GM21526 (cell line): ENCODE data around the gene MTHFS.

Experiments
- ATAC-seq: cut with Tn5 transposase; IDR thresholded peaks from one replicate; pipeline ENCODE4 v1.9.1; 2021; ENCODE audit warnings: moderate library complexity; ENCODE audit not compliant: unreplicated experiment, low FRiP score

MTHFS gene

DNA sequence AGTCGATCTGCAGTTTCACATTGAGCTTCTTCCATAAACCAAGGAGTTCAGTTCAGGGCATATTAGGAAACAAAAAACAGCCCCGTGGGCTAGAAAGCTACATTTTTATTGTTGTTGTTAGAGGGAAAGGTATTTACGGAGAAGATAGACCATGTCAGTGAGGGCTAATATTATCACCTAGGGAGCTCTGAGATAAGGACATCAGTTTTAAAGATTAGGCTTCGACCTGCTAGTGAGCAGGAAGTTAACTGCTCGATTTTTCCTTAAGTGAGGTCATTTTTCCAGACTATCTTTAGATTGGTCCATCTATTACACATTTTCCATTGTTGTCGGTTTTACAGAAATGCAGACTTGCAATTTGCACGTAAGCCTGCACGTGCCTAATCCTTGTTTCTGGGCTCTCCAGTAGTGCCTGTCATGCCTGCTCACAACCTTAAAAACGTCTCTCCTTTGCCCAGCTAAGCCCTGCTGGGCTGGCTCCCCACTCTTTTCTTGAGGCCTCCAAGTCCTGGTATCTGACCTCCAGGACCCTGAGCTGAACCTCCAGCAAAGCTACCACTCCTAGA is 72.6 kb downstream of the MTHFS start:
- no peak for ATAC-seq

DNA sequence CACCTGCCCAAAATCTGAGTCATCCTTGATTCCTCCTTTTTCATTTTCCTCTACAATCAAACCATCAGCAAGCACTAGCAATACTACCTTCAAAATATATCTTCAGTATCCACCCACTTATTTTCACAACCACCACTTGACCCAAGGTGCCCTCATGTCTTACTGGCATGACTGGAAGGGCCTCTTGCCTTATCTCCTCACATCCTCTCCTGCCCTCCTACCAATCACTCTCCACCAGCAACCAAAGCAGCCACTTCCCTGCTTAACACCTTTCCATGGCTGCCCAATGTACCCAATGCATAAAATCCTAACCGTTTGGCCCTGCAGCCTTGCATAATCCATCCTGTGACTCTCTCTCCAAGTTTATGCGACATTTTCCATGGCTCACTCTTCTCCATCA is 76.0 kb downstream of the MTHFS start:
- no peak for ATAC-seq

DNA sequence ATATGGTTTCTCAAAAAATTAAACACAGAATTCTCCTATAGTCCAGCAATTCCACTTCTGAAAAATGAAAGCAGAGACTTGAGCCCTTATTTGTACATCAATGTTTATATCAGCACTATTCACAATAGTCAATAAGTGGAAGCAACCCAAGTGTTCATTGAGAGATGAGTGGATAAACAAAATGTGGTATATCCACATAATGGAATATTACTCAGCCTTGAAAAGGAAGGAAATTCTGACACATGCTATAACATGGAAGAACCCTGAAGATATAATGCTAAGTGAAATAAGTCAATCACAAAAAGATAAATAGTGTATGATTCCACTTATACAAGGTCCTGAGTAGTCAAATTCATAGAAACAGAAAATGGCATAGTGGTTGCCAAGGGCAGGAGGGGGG is 76.6 kb downstream of the MTHFS start:
- ATAC-seq, result no peak

DNA sequence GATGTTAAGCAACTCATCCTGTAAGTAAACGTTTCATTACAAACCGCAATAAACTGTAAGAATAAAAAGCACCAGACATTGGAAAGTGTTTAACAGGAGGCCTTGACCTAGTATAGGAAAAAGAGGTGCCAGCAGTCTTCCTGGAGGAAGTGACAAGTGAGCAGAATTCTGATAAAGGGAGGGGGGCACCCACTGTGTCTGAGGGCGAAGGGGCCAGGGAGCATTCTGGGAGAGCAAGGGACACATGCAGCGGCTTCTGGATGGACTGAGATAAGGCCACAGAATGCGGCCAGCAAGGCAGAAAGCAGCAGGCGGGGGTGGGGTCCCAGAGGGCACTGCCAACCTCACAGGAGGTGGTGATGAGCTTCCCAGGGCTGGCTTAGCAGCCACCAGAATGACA is 80.2 kb downstream of the MTHFS start:
- no peak for ATAC-seq

DNA sequence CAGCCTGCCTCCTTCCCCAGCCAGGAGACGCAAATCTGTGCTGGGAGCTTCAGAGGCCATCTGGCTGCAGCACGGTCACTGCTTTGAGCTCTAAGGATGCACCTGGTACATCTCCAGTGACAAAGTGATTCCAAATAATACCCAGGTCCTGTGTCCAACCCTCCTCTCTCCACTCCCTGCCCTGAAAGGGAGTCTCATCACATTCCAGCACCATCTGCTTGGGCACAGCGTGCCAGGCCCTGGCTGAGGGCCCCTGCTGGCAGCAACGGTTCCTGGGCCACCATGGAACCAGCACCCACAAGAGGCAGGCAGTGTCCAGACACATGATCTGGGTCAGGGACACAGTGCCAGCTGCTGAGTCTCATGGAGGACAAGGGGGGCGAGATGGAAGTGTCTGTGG is 81.3 kb downstream of the MTHFS start:
- no peak for ATAC-seq

DNA sequence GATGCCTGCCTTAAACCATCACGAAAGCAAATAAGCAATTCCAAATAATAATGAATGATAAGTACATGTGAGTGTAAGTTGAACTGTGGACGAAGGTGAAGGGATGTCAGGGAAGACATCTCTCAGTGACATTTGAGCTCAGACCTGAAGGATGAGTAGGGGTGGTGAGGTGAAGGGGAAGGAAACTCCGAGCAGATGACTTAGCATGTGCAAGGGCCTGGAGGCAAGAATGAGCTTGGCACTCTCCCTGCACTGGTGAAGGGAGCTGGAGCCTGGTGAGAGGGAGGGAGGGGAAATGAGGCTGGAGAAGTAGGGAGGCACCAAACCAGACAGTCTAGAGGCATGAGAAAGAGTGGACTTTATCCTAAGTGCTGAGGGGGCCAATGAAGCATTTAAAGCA is 84.3 kb downstream of the MTHFS start:
- ATAC-seq, result no peak

DNA sequence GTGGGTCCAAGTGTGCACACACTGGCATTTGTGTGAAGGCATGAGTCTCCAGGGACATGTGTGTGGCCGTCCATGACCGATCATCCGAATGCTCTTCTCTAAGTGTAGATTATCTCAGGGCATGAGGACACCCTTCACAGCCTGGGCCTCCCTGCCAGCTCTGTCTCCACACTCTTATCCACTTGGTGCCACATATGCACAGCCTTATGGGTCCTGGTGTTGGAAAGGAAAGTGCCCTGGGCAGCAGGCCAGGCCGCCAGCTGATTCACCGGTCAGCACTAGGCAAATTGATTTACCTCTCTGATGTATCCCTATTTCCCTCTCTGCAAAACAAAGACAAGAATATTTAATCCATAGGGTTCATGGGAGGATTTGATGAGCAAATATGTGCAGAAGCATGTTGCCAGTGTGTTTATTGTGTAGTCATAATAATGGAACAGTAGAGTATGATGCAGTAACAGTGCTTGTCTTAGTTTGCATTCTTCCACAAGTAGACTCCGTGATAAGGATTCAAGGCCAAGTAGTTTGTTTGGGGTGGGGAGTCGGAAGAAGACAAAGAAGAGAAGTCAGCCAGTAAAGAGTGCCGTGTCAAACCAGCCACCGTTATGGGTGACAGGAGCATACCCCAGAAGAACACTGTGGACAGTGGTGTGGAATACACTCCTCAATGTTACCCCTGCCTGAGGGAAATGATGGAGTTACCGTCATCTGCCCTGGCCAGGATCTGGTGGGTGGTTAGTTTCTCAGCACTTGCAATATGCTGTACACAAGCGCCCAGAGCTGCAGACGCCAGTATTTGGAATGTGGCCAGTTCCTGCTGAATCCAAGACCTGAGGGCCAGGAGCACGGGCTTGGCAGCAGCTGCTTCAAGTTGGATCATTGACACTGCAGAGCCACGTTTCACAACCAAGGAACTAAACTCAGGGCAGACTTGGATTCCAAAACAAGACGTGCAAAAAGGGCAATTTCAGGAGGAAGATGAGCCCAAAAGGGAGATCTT is 85.1 kb downstream of the MTHFS start:
- no peak for ATAC-seq

DNA sequence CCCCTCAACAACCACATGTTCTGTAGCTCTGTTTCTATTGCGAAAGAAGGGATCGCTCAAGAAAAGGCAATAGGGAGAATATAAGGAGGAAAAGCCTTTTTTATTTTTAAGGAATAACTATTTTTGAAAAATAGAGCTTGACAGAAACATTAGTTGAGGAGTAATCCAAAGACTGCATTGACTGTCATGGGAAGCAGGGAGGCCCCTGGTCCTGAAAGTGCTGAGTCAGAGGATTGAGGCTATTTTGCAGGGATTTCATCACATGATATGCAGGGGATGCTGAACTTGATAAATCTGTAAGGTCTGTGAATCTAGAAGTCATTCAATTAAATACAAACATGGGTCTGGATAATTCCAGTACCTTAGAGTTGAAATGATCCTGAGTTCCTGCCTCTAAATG is 92.0 kb downstream of the MTHFS start:
- ATAC-seq, result no peak

DNA sequence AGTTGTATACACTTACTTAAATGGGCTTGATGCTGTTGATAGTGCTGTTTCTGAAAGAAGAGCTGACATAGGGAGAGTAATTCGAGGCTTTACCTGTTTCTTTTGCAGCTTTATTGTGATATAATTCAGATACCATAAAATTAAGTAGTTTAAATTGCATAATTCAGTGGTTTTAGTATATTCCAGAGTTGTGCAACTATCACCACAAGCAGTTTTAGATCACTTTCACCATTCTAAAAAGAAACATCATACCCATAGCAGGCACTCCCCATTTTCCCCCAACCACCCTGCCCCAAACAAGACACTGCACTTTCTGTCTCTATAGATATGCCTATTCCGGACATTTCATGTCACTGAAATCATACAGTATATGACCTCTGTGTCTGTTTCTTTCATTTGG is 98.5 kb downstream of the MTHFS start:
- ATAC-seq, result no peak
